Activated gamma-delta T cell treated with anti-CD3 and anti-CD28 coated beads, Interleukin-2, amount 50 U/mL, for 16 hours (primary cell): ENCODE data around the gene SLC25A43.
"Not testable (repeated sequence)": the region's sequence is repeated elsewhere in the genome, so short reads cannot be mapped to it uniquely, and the experiment has no call there.

ENCODE experiments used
- DNase-seq: peaks from one replicate; pipeline ENCODE4 v3.0.0-alpha.2; 2020; ENCODE audit warnings: low read depth

SLC25A43 gene

GRCh38 chrX:119468551-119469312 is 69.6 kb downstream of the SLC25A43 start:
- peak; percentile 76 for DNase-seq

GRCh38 chrX:119469313-119469635 is 70.1 kb downstream of the SLC25A43 start:
- no peak for DNase-seq

GRCh38 chrX:119474615-119475388 is 75.7 kb downstream of the SLC25A43 start:
- no peak for DNase-seq

GRCh38 chrX:119475389-119476101 is 76.4 kb downstream of the SLC25A43 start:
- no peak for DNase-seq

- DNase-seq, result no peak
Measured at GRCh38 chrX:119477812-119478232, 78.7 kb downstream of the SLC25A43 start.

GRCh38 chrX:119478504-119478903 is 79.4 kb downstream of the SLC25A43 start:
- no peak for DNase-seq

- no peak for DNase-seq
Measured at GRCh38 chrX:119479845-119480244, 80.7 kb downstream of the SLC25A43 start.

GRCh38 chrX:119481323-119481801 is 82.2 kb downstream of the SLC25A43 start:
- no peak for DNase-seq

- DNase-seq, result no peak
Measured at GRCh38 chrX:119482041-119482440, 82.9 kb downstream of the SLC25A43 start.

- peak; percentile 24 for DNase-seq
Measured at GRCh38 chrX:119482481-119483480, 83.6 kb downstream of the SLC25A43 start.

GRCh38 chrX:119486745-119487144 is 87.6 kb downstream of the SLC25A43 start:
- no peak for DNase-seq

GRCh38 chrX:119487766-119488165 is 88.6 kb downstream of the SLC25A43 start:
- not testable (repeated sequence) for DNase-seq

- no peak for DNase-seq
Measured at GRCh38 chrX:119488749-119489148, 89.6 kb downstream of the SLC25A43 start.

GRCh38 chrX:119489212-119490074 is 90.3 kb downstream of the SLC25A43 start:
- DNase-seq, result no peak

- no peak for DNase-seq
Measured at GRCh38 chrX:119492463-119492862, 93.3 kb downstream of the SLC25A43 start.

- not testable (repeated sequence) for DNase-seq
Measured at GRCh38 chrX:119493851-119494495, 94.8 kb downstream of the SLC25A43 start.

GRCh38 chrX:119495734-119496726 is 96.9 kb downstream of the SLC25A43 start:
- no peak for DNase-seq

GRCh38 chrX:119497185-119497584 is 98.0 kb downstream of the SLC25A43 start:
- no peak for DNase-seq
